Measurements from ENCODE around the gene DZIP3. TPM values are rescaled to one million over a fixed set of nuclear protein-coding genes. Genes with fewer than 3 reads are reported as not detected.

DZIP3 gene
- total and polyA plus RNA-seq, 10 of the 15 experiments (the other 5 are each of a cell fraction or from before 2014, with no cell fraction given): 4.3 to 15.6 (median 9.2) TPM

GRCh38 chr3:108718454-108718853, 128.9 kb downstream of the DZIP3 start:
- ATAC-seq: no peak
- TF ChIP-seq SP1 (IDR thresholded peaks at IDR 0.05; ENCODE audit: low read depth, low read length) (no peak), NFIC (IDR thresholded peaks at IDR 0.05; ENCODE audit: low read depth, low read length) (no peak), ZZZ3 (IDR thresholded peaks at IDR 0.05; ENCODE audit: control insufficient read depth, insufficient read length, low read depth) (no peak), RBBP5 (conservative IDR thresholded peaks at IDR 0.05) (no peak), ASH2L (IDR thresholded peaks at IDR 0.05; ENCODE audit: borderline replicate concordance, low read depth) (no peak), SPI1 (IDR thresholded peaks at IDR 0.05; ENCODE audit: borderline replicate concordance, insufficient read depth, low read depth, low read length) (no peak), SUZ12 (IDR thresholded peaks at IDR 0.05; ENCODE audit: unreplicated experiment) (no peak), SREBF1 (IDR thresholded peaks at IDR 0.05; ENCODE audit: low read length) (no peak), MTA2 (IDR thresholded peaks at IDR 0.05; ENCODE audit: low read depth) (no peak), SMARCA5 (IDR thresholded peaks at IDR 0.05) (no peak), GABPA (IDR thresholded peaks at IDR 0.05; ENCODE audit: low read depth) (no peak), TARDBP (IDR thresholded peaks at IDR 0.05; ENCODE audit: borderline replicate concordance) (no peak), ZNF207 (IDR thresholded peaks at IDR 0.05; ENCODE audit: borderline replicate concordance) (no peak), ZNF24 (IDR thresholded peaks at IDR 0.05) (no peak), BRCA1 (IDR thresholded peaks at IDR 0.05; ENCODE audit: low read depth, low read length) (no peak), NFYB (IDR thresholded peaks at IDR 0.05; ENCODE audit: insufficient read depth, low read depth, low read length) (no peak), SIX5 (IDR thresholded peaks at IDR 0.05; ENCODE audit: low read depth, low read length, severe bottlenecking) (no peak)
- TF ChIP-seq, protein P1, sequence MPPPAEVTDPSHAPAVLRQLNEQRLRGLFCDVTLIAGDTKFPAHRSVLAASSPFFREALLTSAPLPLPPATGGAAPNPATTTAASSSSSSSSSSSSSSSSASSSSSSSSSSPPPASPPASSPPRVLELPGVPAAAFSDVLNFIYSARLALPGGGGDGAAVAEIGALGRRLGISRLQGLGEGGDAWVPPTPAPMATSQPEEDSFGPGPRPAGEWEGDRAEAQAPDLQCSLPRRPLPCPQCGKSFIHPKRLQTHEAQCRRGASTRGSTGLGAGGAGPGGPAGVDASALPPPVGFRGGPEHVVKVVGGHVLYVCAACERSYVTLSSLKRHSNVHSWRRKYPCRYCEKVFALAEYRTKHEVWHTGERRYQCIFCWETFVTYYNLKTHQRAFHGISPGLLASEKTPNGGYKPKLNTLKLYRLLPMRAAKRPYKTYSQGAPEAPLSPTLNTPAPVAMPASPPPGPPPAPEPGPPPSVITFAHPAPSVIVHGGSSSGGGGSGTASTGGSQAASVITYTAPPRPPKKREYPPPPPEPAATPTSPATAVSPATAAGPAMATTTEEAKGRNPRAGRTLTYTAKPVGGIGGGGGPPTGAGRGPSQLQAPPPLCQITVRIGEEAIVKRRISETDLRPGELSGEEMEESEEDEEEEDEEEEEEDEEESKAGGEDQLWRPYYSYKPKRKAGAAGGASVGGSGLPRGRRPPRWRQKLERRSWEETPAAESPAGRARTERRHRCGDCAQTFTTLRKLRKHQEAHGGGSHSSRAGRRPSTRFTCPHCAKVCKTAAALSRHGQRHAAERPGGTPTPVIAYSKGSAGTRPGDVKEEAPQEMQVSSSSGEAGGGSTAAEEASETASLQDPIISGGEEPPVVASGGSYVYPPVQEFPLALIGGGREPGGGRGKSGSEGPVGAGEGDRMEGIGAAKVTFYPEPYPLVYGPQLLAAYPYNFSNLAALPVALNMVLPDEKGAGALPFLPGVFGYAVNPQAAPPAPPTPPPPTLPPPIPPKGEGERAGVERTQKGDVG (CRISPR knock-in tag; IDR thresholded peaks at IDR 0.05): no peak

More at GRCh38 chr3:108718454-108718853, 128.9 kb downstream of the DZIP3 start:
- intact Hi-C loops (cut with micrococcal nuclease; ENCODE audit: unreplicated experiment) (loop anchor here (10.0 kb wide), 1 partner anchor 46 kb away; no protein-coding TSS in a partner anchor), in situ Hi-C loops (cut with MboI) (no loop called here)
- no peaks in the 10 kb centered on the region for H3K36me3 ChIP-seq (ENCODE audit: control insufficient read depth in 2 of 2, insufficient read depth in 2 of 2, low read length in 1 of 2)
- ChIA-PET RAD21 (ENCODE audit: unreplicated experiment) (no interaction called here), SMC1A (ENCODE audit: uncharacterized antibody, unreplicated experiment) (no interaction called here), POLR2A (no interaction called here), CTCF (interaction anchor here (1.0 kb wide), 1 partner anchor 11 kb away, joined by 3 read pairs; no protein-coding TSS in a partner anchor)
- H3K4me2 ChIP-seq (ENCODE audit: control insufficient read depth, insufficient read depth): no peak overlapping the region
- no peaks in the 10 kb centered on the region for H3K4me1 ChIP-seq (ENCODE audit: control insufficient read depth, insufficient read depth, low read length)
- no peak overlapping the region for H3K4me3 ChIP-seq
- no peak overlapping the region for H2AFZ ChIP-seq (ENCODE audit: control insufficient read depth, low read depth, low read length)
- DNase-seq (ENCODE audit: low read depth, low spot score) (no peak), FAIRE-seq (no peak)
- H3K79me2 ChIP-seq (ENCODE audit: control insufficient read depth, insufficient read depth, low read length): no peaks in the 10 kb centered on the region
- no TSS peak for BruUV-seq (replicated peaks)
- 55% methylated on average over 2 of the region's 2 CpGs for WGBS (ENCODE audit: insufficient coverage, insufficient replicate concordance, low lambda C conversion rate, missing lambda C conversion rate)
- H3K9me3 ChIP-seq (replicated peaks; ENCODE audit: control insufficient read depth, insufficient read depth, low read length): no peaks in the 10 kb centered on the region
- no peak overlapping the region for H3K27ac ChIP-seq (ENCODE audit: control insufficient read depth, insufficient read depth)
- H4K20me1 ChIP-seq (ENCODE audit: control insufficient read depth, insufficient read depth): no peaks in the 10 kb centered on the region
- H3K27me3 ChIP-seq (replicated peaks in 1 of 2; ENCODE audit: control insufficient read depth in 2 of 2, insufficient read depth in 2 of 2, low read length in 1 of 2): no peaks in the 10 kb centered on the region
- no peak overlapping the region for H3K9ac ChIP-seq (ENCODE audit: control insufficient read depth, insufficient read depth, low read length)
